Measurements from ENCODE around the gene RPE65.
"Not testable (repeated sequence)": the region's sequence is repeated elsewhere in the genome, so short reads cannot be mapped to it uniquely, and the experiment has no call there.

Gene RPE65

DNA sequence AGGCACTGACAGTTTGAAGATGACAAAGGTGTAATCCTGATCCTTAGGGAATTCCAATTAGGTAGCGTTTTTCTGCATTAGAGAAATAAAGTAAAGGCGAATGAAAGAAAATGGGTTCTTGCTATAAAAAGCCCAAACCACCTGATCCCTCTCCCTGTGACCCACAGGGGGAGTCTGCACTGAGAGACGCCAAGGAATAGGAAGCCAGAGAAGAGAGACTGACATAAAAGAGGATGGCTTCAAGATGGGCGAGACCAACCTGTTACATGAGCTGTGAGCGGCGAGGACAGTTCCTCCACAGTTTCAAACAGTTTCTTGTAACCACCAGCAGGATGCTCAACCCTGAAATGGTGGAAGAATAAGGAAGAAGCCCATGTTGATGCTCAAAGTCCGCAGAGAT lies 1.4 kb downstream of the RPE65 start:
- no peak for DNase-seq

DNA sequence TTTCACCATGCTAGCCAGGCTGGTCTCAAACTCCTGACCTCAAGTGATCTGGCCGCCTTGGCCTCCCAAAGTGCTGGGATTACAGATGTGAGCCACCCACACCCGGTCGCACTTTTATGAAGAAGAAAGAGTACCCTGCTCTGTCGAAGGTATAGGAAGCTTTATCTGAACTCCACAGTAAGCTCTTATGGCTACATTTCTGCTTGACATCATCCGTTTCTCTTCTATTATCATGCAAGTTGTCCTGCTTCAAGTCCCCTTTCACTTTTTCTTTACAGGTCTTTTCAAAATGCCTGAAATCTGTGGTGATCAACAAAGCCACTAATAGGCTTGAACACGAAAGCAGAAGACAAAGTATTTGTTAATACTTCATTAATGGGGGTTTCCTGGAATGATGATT lies 4.0 kb downstream of the RPE65 start:
- no peak for DNase-seq

DNA sequence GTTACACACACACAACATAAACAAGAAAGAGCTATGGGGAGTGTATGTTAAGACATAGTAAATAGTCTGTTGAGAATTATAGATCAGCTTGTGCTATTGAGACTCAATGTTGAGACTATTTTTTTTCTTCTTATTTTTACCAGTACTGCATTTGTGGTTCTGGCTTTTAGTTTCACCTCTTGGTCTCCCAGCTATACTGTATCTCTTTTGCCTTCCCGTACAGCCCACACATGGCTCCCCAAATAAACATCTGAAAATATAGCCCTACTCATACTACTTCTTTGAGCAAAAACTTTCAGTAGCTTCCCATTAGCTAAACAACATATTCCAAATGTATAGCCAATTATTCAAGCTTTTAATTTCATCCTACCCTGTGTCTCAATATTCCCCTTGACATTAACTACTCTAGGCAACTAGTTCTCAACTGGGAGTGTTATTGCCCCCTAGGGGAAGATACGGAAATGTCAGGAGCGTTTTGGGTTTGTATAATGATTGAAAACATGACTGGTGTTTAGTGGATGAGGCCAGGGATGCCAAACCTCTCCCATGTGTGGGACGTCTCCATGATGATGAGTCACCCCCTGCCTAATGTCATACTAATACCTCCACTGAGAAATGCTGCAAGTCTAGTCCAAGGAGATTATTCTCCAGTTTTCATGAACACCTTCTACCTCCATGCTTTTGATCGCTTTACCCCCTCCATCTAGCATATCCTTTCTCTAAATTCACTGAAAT lies 6.8 kb downstream of the RPE65 start:
- DNase-seq: peak in 1 of 2 experiments; percentile 17

DNA sequence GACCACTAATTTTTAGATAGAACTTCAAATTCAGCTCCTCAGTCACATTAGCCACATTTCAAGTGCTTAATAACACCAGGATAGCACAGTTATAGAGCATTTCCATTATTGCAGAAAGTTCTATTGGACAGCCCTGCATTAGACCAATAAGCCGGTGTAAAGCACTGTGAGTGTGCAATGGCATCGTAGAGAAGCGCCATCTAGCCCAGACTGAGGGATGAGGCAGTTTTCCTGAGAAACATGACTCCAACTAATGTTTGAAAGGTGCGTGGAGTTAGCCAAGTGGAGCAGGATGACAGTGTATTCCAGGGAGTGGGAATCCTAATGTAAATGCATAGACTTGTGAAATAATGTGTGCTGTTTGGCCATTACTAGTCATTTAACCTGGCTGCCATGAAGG lies 7.7 kb downstream of the RPE65 start:
- DNase-seq: no peak

DNA sequence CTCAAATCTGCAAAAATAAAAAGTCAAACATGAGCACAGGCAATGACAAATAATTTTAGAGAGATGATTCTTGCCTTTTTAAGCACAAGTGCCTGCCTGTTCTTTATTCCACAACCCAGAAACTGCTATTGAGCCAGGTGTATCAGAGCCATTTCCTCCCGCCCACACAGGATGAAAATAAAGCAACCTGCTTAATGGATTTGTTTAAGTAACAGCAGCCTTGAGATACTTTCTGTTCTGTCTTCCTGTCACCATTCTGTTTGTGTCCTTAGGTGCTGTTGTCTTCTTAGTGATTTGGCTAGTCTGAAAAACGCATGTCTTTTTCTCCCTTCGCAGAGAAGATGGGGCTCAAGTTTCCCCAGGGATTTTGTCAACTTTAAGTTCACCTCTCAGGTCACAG lies 11.4 kb downstream of the RPE65 start:
- DNase-seq: no peak

DNA sequence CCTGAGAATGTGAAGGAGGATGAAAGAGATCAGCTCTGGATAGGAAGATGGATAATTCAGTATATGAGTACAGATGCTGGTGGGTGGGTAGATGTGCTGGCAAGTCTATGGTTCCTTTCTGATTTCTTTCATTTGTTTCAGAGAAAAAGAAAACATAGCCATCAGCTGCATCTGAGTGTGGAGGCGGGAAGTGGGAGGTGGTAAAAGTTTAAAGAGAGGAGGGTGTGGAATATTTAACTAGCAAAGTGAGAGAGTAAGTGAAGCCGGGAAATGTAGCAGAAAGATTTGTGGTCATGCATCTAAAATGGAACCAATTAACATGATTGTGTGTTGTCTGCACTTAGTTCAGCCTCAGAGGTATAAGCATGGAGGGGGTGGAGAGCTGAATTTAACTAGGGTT lies 16.4 kb downstream of the RPE65 start:
- DNase-seq: no peak

DNA sequence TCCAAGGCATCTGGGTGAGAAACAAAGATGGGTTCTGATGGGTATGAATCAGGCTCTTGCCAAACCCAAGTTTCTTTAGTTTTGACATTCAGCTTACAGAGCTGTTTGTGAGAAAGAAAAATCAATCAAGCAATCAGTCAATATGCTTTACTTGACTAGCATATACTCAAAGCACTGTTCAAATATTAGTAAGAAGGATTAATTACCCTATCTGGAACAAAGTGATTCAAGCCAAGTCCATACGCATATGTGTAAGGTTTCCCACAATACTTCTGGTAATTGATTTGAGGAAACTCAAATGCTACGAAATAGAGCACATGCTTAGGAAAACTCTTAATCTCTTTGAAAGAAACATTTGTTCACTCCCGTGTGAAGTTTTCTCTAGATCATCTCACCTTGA lies 18.7 kb downstream of the RPE65 start:
- DNase-seq: no peak

DNA sequence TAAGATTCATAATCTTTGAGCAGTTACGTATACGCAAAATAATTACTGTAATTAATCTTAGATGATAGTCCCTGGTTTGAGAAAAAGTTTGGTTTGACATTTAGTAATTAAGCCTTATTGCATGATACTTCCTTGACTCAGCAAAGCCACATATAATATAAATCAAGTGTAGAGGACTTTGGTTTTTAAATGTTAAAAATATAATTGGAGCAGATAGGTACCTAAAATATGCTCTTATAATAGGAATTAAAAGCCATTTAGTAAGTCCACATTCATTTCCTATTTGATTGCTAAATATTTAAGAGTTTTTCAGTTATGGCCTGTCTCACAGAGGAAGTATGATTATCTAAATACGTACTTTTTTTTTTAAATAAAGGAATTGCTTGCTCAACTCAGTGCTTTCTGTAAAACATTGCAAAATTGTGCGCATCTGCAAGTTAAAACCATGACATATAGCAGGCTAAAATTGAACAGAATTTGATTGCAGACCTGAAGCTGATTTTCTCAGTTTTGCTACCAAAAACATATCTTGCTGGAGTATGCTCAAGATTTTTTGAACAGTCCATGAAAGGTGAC lies 20.4 kb downstream of the RPE65 start:
- DNase-seq: no peak

DNA sequence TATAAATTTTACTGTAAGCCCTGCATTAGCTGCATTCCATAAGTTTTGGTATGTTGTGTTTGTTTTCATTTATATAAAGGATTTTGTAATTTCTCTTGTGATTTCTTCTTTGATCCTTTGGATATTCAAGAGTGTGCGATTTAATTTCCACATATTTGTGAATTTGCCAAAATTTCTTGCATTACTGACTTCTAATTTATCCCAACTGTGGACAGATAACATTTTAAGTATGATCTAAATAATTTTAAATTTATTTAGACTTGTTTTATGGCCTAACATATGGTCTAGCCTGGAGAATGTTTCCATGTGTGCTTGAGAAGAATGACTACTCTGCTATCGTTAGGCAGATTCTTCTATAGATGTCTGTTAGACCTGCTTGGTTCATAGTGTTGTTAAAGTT lies 23.2 kb downstream of the RPE65 start:
- DNase-seq: no peak

DNA sequence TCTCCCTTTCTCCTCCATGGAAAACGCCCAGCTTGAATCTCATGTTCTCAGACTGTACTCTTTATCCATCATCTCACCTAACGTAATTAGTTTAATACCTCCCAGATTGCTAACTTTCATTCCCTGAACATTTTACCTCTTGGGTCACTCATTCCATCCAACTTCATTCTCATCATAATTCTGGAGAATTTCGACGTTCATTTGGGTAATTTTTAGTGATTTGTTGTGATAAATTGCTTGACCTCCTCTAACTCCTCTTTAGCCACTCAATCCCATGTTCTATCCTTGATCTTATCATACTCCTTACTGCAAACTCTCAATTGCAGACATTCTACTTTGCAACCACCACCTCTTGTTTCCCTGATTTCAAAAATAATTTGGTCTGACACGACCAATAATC lies 28.4 kb downstream of the RPE65 start:
- no peak for DNase-seq

DNA sequence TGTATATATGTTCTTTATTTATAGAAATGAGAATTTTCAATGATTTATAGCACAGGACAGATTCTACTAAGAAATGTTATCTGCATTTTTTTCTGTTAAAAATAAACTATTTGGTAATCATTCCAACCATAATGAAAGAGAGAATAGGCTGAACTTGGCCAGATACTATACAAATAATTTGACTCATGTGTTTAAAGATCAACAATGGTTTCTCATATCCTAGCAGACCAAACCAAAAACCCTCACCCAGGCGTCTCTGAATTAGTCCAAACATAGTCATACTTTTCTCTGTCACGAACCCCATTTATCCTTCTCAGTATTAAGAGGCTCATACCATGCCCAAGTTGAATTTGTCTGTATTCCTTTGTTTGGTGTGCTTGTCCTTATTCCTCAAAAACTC lies 40.3 kb downstream of the RPE65 start:
- no peak for DNase-seq

DNA sequence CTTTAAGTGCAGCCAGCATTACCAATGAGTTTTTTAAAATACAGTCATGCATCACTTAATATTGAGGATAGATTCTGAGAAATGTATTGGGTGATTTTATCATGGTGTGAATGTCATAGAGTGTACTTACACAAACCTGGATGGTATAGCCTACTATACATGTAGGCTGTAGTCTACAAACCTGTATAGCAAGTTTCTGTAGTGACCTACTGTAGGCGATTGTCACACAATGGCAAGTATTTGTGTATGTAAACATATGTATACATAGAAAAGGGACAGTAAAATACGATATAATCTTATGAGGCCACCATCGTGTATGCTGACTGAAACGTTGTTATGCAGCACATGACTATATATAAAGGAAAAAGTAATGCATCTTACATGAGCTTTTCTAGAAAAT lies 48.2 kb downstream of the RPE65 start:
- DNase-seq: no peak

DNA sequence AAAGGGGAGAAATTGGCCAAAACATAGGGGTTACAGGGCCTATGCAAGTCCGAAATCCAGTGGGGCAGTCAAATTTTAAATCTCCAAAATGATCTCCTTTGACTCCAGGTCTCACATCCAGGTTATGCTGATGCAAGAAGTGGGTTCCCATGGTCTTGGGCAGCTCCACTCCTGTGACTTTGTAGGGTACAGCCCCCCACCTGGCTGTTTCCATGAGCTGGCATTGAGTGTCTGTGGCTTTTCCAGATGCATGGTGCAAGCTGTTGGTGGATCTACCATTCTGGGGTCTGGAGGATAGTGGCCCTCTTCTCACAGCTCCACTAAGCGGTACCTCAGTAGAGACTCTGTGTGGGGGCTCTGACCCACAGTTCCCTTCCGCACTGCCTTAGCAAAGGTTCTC lies 54.2 kb downstream of the RPE65 start:
- not testable (repeated sequence) for DNase-seq

DNA sequence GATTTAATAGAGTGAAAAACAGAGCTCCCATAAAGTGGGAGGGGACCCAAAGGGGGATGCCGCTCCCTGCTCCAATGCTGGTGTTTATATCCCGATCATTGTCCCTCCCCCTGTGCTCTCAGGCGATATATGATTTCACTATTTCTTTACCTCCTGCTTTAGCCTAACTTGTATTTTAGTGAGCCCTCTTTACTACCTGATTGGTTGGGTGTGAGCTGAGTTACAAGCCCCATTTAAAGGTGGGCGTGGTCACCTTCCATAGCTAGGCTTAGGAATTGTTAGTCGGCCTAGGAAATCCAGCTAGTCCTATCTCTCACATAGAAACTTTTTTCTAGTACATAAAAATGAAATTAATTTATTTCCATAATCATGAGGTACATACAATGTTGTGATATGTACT lies 57.3 kb downstream of the RPE65 start:
- not testable (repeated sequence) for DNase-seq

DNA sequence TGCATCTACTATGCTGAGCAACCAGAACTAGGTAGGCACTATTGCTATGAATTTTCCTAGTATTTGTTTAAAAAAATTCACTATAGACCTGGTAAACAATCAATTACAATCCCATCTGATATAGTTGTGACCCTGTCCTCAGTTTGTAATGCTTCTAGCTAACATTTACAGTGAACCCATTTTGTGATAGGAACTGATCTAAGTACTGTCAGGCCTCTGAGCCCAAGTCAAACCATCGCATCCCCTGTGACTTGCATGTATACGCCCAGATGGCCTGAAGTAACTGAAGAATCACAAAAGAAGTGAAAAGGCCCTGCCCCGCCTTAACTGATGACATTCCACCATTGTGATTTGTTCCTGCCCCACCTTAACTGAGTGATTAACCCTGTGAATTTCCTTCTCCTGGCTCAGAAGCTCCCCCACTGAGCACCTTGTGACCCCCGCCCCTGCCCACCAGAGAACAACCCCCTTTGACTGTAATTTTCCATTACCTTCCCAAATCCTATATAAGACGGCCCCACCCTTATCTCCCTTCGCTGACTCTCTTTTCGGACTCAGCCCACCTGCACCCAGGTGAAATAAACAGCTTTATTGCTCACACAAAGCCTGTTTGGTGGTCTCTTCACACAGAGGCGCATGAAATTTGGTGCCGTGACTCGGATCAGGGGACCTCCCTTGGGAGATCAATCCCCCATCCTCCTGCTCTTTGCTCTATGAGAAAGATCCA lies 63.8 kb downstream of the RPE65 start:
- DNase-seq: not testable (repeated sequence)

DNA sequence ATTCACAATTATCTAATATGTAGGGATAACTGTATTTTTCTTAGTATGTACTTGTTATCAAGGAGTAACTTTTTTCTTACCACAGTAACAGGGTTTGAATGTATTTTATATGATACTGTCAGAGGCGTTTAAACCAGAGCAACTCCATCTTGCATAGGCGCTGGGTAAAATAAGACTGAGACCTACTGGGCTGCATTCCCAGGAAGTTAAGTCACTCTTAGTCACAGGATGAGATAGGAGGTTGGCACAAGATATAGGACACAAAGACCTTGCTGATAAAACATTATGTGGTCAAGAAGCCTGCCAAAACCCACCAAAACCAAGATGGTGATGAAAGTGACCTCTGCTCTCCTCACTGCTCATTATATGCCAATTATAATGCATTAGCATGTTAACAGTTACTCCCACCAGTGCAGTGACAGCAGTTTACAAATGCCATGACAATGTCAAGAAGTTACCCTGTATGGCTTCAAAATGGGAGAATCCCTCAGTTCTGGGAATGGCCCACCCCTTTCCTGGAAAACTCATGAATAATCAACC lies 64.8 kb downstream of the RPE65 start:
- no peak for DNase-seq

DNA sequence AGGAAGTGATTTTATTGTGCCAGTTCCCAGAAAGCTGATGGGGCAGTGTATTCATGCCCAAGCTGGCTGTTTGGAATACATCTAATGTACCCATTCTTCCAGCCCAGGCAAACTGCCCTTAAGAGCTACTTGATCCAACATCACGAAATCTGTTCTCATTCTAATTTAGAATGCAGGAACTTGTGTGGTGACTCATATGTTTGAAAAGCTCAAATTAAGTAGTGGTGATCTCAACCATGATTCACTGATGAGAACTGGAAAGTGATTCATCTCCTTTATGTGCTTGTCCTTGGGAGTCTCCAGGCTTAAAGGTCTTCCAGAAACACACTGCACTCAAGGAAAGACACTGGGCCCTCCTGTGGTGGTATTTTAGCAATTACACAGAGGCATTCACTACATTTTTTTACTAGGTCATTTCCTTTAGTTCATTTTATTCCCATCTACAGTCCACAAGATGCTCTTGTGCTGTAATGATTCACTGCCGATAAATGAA lies 65.4 kb downstream of the RPE65 start:
- DNase-seq: no peak

DNA sequence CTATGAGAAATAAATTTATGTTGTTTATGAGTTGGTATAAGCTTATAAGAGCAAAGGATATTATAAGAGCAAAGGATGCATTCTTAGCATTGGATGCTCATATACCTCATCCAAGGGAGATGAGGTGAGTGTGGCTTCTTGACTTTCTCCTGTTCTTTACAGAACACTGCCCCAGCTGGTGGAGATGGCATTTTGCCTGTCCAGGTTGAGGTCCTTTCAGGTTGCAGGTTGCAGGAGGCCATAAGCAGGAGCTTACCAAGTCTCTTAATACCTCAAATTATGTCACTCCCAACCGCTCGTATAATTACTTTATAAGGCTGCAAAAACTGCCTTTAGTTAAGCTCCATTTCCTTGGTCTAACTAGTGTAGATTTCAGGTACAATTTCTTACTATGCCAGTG lies 66.7 kb downstream of the RPE65 start:
- DNase-seq: no peak

DNA sequence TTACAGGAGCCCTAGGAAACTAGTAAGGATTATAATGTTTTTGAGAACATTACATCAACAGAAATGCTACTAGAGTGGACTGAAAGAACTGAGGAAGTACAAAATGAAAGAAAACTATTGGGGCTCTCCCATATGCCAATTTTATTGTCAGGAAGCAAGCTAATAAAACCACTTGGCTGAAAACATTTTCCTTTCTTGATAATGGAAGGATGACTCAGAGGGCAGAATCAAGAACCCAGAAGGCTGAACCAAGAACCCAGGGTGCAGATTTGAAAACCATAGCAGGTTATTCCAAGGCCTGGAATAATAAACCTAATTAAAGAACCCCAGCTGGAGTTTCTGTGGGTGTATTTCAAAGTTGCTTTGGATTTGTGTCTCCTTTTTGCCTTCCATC lies 70.7 kb downstream of the RPE65 start:
- no peak for DNase-seq
